Stimulated activated CD4-positive, alpha-beta T cell treated with anti-CD3 and anti-CD28 coated beads, TNF-alpha, amount 100 ng/mL, for 48 hours (primary cell): Measurements from ENCODE around the gene TRAF4.

Experiments used
- DNase-seq, 3 donors: peaks; one replicate each; pipeline ENCODE4 v3.0.0-alpha.2; 2020; ENCODE audit warnings: low read depth in 3 of 3

TRAF4 gene, protein sequence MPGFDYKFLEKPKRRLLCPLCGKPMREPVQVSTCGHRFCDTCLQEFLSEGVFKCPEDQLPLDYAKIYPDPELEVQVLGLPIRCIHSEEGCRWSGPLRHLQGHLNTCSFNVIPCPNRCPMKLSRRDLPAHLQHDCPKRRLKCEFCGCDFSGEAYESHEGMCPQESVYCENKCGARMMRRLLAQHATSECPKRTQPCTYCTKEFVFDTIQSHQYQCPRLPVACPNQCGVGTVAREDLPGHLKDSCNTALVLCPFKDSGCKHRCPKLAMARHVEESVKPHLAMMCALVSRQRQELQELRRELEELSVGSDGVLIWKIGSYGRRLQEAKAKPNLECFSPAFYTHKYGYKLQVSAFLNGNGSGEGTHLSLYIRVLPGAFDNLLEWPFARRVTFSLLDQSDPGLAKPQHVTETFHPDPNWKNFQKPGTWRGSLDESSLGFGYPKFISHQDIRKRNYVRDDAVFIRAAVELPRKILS

GRCh38 chr17:28743243-28744103 is at the start of gene TRAF4:
Gene TRAF4, plus strand, starts transcription at chr17:28744011. Its CDS starts 102 bp downstream, at chr17:28744113.
- DNase-seq, result peak; percentile 51 to 80 (median 56)

DNA sequence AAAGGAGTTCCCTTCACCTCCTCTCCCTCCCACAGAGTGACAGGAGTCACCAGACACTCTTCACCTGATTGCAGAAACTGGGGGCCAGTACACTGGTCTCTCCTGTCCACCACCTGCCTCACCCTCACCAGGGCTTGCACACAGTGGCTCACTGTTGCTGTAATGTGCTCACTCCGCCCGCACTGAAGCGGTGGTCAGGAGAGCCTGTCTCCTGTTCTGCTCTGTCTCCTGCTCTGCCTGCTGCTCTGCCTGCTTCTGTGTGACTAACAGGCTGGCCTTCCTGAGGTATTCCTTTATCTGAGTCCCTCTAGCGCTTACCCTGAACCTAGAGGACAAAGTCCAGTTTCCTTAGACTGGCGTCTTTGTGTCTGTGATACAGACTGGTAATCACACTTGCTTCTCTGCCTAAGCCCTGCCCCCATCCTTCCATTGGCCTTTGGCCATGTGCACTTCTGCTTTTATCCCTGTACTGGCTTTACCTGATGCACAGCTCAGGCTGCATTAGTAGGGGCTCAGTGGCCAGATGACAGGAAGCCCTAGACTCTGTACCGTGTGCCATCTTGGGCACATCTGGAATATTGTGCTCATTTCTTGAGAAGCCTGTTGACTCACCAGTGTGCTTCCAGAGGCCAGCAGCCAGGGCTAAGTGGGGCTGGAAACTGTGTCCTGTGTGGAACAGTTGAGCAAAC is 45.4 kb upstream of the TRAF4 start:
- DNase-seq, result no peak

- no peak for DNase-seq
Measured at GRCh38 chr17:28700278-28700677, 43.5 kb upstream of the TRAF4 start.

DNA sequence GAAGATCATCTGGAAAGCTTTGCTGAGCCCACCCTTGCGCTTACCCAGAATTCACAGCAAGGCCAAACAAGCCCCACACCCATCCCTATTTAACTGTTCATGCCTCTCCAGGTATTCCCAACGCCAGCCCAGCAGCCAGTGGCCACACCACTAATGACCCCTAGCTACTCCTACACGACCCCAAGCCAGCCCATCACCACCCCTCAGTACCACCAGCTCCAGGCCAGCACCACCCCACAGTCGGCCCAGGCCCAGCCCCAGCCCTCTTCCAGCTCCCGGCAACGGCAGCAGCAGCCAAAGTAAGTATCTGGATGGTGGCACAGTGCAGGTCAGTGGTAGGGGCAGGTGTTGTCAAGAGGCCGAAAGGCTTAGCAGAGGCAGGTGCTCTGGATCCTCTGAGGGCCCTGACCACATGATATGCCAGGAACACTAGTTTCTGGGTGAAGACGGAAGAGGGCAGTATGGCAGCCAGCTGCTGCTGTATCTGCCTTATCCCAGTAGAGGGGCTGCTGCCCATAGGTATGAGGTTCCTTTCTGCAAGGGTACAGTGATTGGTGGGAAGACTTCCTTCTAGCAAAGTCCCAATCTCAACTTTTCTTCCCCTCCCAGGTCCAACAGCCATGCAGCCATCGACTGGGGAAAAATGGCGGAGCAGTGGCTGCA is 42.9 kb upstream of the TRAF4 start:
- DNase-seq, result no peak

DNA sequence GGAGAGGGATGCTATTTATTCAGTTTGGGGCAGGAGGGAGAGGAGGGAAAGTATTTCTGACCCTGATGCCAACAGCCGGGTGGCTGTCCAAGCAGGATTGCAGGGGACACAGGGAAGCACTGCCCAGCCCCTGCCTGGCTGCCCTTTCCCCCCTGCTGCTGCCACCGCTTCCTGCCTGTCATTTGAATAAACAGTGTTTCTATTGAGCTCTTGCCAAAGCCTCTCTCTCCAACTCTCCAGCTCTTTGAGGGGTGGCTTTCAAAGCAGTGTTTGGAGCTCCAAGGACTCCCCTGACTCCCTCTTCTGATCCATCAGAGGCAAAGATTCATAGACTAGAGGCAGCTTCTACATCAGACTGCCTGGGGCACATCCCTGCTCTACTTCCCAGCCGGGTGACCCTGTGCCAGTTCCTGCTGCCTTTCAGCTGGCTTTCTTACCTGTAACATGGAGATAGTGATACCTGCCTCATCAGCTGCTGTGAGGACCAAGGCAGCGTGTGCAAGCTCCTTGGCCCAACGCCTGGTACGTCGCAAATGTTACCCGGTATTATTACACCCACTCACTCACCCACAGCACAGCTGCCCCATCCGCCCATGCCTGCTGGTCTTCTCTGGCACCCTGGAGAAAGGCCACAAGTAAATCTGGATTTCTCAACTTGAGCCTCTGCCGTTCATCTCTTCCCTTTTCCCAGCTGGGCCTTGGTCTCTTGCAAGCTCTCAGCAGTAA is 41.6 kb upstream of the TRAF4 start:
- no peak for DNase-seq

GRCh38 chr17:28702752-28703150 is 41.1 kb upstream of the TRAF4 start:
- no peak for DNase-seq

GRCh38 chr17:28703552-28704218 is 40.1 kb upstream of the TRAF4 start:
- DNase-seq, result no peak

DNA sequence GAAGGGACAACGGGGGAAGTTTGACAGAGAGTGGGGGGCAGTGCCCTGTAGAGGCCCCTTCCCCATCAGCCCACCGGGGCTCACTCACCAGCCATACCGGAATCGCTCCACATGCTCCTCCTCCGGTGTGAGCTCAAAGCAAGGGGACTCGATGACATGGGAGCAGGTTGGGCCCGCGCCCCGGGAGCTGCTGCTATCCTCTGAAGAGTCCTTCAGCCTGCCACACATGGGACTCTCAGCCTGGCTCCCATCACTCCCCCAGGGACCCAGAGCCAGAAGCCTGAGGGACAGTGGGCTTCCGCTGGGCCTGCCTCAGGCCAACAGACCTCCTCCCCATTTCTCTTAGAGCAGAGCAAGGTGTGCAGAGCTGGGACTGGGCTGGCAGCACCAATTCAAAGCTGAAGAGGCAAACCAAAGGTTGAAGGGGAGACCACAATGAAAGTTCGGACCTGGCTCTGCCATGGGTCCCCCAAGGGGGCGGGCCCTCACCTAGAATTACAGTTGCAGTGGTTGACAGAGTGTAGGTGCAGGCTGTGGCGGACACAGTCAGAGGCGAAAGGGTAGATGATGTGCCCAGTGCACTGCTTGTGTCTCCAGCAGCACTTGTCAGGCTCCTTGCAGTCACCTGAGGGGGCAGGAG is 39.5 kb upstream of the TRAF4 start:
- DNase-seq, result no peak

DNA sequence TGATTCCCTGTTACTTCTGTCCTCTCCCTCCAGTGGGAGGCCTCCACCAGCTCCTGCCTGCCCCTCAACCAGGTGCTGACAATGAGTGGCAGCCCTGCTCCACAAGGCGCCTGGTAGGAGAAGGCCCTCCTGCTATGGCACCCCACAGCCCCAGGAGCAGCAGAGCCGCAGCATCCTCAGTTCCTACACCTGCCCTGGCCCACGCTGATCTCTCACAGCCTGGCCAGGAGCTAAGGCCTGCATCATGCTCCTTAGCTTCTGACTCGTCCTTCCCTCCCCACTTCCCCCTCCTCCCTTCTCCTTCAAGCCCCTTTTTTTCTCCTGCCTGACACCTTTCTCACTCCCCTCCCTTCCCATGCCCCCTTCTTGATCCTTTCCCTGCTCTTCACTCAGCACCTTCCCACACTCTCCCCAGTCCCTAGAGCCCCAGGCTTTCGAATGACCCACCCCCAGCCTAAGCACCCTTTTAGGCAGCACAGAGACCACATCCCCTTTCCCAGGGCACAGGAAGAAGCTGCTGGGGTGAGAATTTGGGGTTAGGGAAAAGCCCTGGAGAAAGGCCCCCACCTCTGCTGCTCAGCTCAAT is 38.6 kb upstream of the TRAF4 start:
- no peak for DNase-seq

GRCh38 chr17:28705728-28706334 is 38.0 kb upstream of the TRAF4 start:
- no peak for DNase-seq

DNA sequence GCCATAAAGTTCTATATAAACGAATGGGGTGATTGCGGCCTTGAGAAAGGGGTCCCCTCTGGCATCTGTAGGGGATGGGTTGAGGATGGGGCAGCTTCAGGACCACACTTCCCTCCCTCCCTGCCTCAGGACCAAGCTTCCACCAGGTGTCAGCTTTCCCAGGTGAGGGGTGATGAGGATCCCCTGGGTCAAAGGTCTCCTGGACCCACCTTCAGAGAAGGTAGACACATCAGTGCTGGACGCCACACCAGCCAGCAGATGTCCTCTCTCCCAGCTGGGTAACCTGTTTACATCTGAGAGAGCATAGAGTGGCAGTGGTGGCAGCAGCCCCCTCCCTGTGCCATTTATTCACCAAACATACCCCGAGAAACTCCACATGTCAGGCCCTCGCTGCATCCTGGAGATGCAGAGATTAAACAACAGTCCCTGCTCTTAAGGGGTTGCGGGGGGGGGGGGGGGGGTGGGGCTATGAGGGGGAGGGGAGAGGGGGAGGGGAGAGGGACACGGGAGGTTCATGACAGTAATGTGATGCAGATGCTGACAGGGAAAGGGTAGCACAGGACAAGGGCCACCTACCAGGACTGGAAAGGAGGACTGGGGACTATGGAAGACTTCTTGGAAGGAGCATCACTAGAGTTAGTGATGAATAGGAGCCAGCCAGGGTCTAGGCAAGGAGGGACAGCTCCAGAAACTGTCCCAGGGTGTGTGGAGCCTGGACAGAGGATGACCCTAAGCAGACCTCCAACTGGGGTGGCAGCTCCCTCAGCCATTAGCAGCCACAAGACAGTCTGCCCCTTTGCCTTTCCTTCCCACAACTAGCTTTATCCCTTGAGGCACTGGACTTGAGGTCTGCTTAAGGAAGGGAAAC is 37.1 kb upstream of the TRAF4 start:
- DNase-seq, result no peak

DNA sequence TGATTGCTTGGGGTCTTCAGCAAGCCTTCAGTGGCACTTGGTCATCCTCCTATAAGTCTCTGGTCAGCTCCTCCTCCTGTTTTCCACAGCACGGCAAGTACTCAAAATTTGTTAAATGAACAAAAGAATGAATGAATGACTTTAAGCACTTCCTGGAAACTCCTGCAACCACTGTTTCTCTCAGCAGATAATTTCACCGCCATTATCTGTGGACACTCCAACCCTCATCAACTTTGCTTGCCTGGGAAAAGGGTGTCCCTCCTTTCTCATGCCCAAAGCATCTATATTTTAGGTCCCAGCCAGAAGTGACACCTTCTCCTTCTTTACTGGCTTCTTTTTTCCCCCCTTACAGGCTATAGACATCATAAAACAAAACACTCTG is 36.5 kb upstream of the TRAF4 start:
- no peak for DNase-seq

GRCh38 chr17:28710861-28711722 is 32.7 kb upstream of the TRAF4 start:
- peak; percentile 85 to 87 (median 86) for DNase-seq

GRCh38 chr17:28711723-28712031 is 32.1 kb upstream of the TRAF4 start, which contains the start of gene PROCA1:
Gene PROCA1, minus strand, starts transcription at chr17:28711888. Its CDS starts 228 bp downstream, at chr17:28711660.
- DNase-seq, result no peak

- peak in 2 of 3 donors; percentile 50 to 67 for DNase-seq
Measured at GRCh38 chr17:28712032-28712704, 31.6 kb upstream of the TRAF4 start.

DNA sequence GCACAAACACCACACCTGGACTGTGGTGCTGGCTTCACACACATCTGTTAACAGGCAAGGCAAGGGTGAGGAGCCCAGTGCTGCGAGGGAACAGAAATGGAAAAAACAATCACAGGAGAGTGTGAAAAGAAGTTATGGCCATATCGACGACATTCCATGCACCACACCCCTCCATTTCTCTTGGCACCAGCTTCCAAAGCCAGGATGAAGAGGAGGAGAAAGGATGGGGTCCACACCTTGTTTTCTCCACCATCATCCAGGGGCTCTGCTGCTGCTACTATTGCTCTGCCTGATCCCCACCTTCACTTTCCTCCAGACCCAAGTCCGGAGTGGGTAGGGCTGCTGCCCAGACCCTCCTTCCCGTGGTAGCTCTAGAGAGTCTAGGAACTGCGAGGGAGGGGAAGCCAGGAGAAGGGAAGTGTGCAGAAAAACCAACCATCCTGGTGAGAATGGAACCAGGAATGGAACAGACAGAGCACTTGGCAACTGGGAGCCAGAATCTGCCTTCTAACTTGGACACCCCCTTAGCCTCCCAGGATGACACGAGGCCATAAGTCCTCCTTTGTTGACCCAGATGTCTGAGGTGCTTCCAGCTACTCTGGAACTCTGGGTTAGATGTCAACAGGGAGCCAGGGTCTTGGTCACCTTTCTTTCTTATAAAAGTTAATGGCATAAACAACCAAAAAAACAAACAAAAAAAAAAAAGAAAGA is 31.0 kb upstream of the TRAF4 start:
- no peak for DNase-seq
